Panc1 (cell line): ENCODE results near the gene ITPKB.

Experiments
- POLR2AphosphoS5 ChIP-seq: IDR thresholded peaks from 2 replicates; pipeline ENCODE4 v1.6.1; 2012; ENCODE audit warnings: mild to moderate bottlenecking, low read depth, low read length, moderate library complexity
- REST ChIP-seq, 2 experiments: IDR thresholded peaks; 2 replicates each; pipeline ENCODE4 v1.6.1; 2011 to 2012; ENCODE audit warnings: low read depth in 2 of 2, control low read depth in 1 of 2, low read length in 1 of 2, mild to moderate bottlenecking in 1 of 2, moderate library complexity in 1 of 2; ENCODE audit not compliant: insufficient read depth in 1 of 2
- SIN3A ChIP-seq: IDR thresholded peaks from 2 replicates; pipeline ENCODE4 v1.6.1; 2012; ENCODE audit warnings: low read depth, mild to moderate bottlenecking, low read length, moderate library complexity, borderline replicate concordance; ENCODE audit not compliant: insufficient read depth
- TF ChIP-seq, protein P1 (sequence below): fragments of 450-650 bp; IDR thresholded peaks from 2 replicates; pipeline ENCODE4 v1.5.1; 2017; ENCODE audit warnings: mild to moderate bottlenecking

- TF ChIP-seq, protein P1, sequence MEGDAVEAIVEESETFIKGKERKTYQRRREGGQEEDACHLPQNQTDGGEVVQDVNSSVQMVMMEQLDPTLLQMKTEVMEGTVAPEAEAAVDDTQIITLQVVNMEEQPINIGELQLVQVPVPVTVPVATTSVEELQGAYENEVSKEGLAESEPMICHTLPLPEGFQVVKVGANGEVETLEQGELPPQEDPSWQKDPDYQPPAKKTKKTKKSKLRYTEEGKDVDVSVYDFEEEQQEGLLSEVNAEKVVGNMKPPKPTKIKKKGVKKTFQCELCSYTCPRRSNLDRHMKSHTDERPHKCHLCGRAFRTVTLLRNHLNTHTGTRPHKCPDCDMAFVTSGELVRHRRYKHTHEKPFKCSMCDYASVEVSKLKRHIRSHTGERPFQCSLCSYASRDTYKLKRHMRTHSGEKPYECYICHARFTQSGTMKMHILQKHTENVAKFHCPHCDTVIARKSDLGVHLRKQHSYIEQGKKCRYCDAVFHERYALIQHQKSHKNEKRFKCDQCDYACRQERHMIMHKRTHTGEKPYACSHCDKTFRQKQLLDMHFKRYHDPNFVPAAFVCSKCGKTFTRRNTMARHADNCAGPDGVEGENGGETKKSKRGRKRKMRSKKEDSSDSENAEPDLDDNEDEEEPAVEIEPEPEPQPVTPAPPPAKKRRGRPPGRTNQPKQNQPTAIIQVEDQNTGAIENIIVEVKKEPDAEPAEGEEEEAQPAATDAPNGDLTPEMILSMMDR: no peak
- TF ChIP-seq SIN3A: no peak
- no peak for TF ChIP-seq POLR2AphosphoS5
- TF ChIP-seq REST (IDR thresholded peaks at IDR 0.05; ENCODE audit: insufficient read depth in 1 of 2, low read depth in 2 of 2, low read length in 1 of 2): no peak
These were observed 40.5 kb upstream of the ITPKB start for GRCh38 chr1:226779561-226779960.
